K562 (cell line): ENCODE results near the gene NYAP2. TPM values are rescaled to one million over a fixed set of nuclear protein-coding genes. Genes with fewer than 3 reads are reported as not detected.

Source experiments
- ATAC-seq: fragments of 200-7000 bp; cut with Tn5 transposase; 3 replicates; pipeline ENCODE4 v1.9.1; 2020; ENCODE audit warnings: moderate library complexity
- BruUV-seq: library from RNA; stranded (reverse); fragments of 400-500 nt; replicated peaks from 2 replicates; lab custom pipeline; 2021; lab: Mats Ljungman, UMichigan
- CTCF ChIA-PET: fragments of 300-600 bp; formaldehyde crosslinking; extraction: SDS; loops from one replicate; lab custom pipeline; 2021; ENCODE audit warnings: low intra/inter-chr PET ratio; lab: Yijun Ruan, JAX
- POLR2A ChIA-PET: fragments of 300-600, 350-650 bp; sonication (Branson Sonifier 250); formaldehyde crosslinking; extraction: SDS; loops from one replicate; lab custom pipeline; 2021; ENCODE audit warnings: antibody characterized with exemption, inconsistent platforms; lab: Yijun Ruan, JAX
- DNase-seq, 4 experiments: peaks; one replicate each; pipeline versions ENCODE4 v3.0.0 to v3.0.0-alpha.2; 2011 to 2018; ENCODE audit warnings: low spot score in 3 of 4, mixed read lengths in 3 of 4; ENCODE audit errors: extremely low read depth in 1 of 4
- FAIRE-seq: peaks from 2 replicates; lab custom pipeline; 2011; peaks lifted over from hg19 to GRCh38; lab: Jason Lieb, UNC
- H2AFZ ChIP-seq: 2 replicates; pipeline ENCODE4 v1.6.0; 2011; ENCODE audit warnings: low read depth, low read length, control low read depth, inconsistent platforms
- H3K27ac ChIP-seq: fragments of 200-600 bp; 3 replicates; pipeline ENCODE4 v1.8.0; 2011; ENCODE audit warnings: low read depth, mild to moderate bottlenecking, control low read depth, inconsistent platforms, low read length, moderate library complexity, mixed read lengths; ENCODE audit errors: extremely low read depth
- H3K27me3 ChIP-seq, 2 experiments: fragments of 300-600 bp in 1 of 2; 2 replicates in 1 of 2; 3 replicates in 1 of 2; pipeline versions ENCODE4 v1.6.0 to v1.8.0; 2011; ENCODE audit warnings: inconsistent platforms in 2 of 2, low read length in 2 of 2, mild to moderate bottlenecking in 1 of 2, mixed read lengths in 1 of 2, moderate library complexity in 1 of 2; ENCODE audit not compliant: control insufficient read depth in 2 of 2, insufficient read depth in 2 of 2
- H3K36me3 ChIP-seq: fragments of 300-600 bp; 3 replicates; pipeline ENCODE4 v1.8.0; 2011; ENCODE audit warnings: mild to moderate bottlenecking, low read length, inconsistent platforms; ENCODE audit not compliant: control insufficient read depth, insufficient read depth
- H3K4me1 ChIP-seq, 2 experiments: fragments of 200-600 bp in 1 of 2; replicated peaks in 1 of 2; 2 replicates in 1 of 2; 3 replicates in 1 of 2; pipeline versions ENCODE4 v1.5.1 to v1.8.0; 2011; ENCODE audit warnings: inconsistent platforms in 2 of 2, low read length in 2 of 2, mild to moderate bottlenecking in 1 of 2, mixed read lengths in 1 of 2, moderate library complexity in 1 of 2; ENCODE audit not compliant: control insufficient read depth in 2 of 2, insufficient read depth in 2 of 2
- H3K4me2 ChIP-seq: 2 replicates; pipeline ENCODE4 v1.6.1; 2011; ENCODE audit warnings: low read length, control low read depth, inconsistent platforms, mixed read lengths; ENCODE audit not compliant: insufficient read depth
- H3K4me3 ChIP-seq: fragments of 200-600 bp; sonication (generic), shearing (Covaris generic); 2 replicates; pipeline ENCODE4 v1.5.1; 2016; ENCODE audit warnings: control low read depth, inconsistent platforms
- H3K79me2 ChIP-seq: fragments of 200-600 bp; 3 replicates; pipeline ENCODE4 v1.8.0; 2011; ENCODE audit warnings: low read length, inconsistent platforms; ENCODE audit not compliant: control insufficient read depth, insufficient read depth
- H3K9ac ChIP-seq, 2 experiments: 2 replicates each; pipeline versions ENCODE4 v1.6.0 to v1.6.1; 2011; ENCODE audit warnings: low read depth in 2 of 2, low read length in 2 of 2, control low read depth in 1 of 2, inconsistent platforms in 1 of 2, mild to moderate bottlenecking in 1 of 2, mixed read lengths in 1 of 2; ENCODE audit not compliant: insufficient read depth in 1 of 2
- H3K9me1 ChIP-seq: one replicate; pipeline ENCODE4 v1.6.0; 2011; ENCODE audit warnings: inconsistent platforms, mild to moderate bottlenecking, low read length, moderate library complexity; ENCODE audit not compliant: control insufficient read depth, insufficient read depth
- H3K9me3 ChIP-seq: replicated peaks from 2 replicates; pipeline ENCODE4 v1.5.1; 2011; ENCODE audit warnings: low read depth, low read length, inconsistent platforms; ENCODE audit not compliant: control insufficient read depth, insufficient read depth
- H4K20me1 ChIP-seq: replicated peaks from 2 replicates; pipeline ENCODE4 v1.6.1; 2011; ENCODE audit warnings: low read length, inconsistent platforms, mixed read lengths; ENCODE audit not compliant: control insufficient read depth, insufficient read depth
- BRF1 ChIP-seq: IDR thresholded peaks from 3 replicates; pipeline ENCODE4 v1.6.1; 2011; ENCODE audit warnings: borderline replicate concordance, mild to moderate bottlenecking; ENCODE audit not compliant: insufficient read length; ENCODE audit errors: extremely low read depth
- CEBPB ChIP-seq: fragments of 450-650 bp; IDR thresholded peaks from 2 replicates; pipeline ENCODE4 v1.6.1; 2016; ENCODE audit warnings: missing genetic modification characterization, missing compliant biosample characterization
- DACH1 ChIP-seq: fragments of 450-650 bp; IDR thresholded peaks from 2 replicates; pipeline ENCODE4 v1.6.1; 2018; ENCODE audit not compliant: partially characterized antibody
- DLX4 ChIP-seq: fragments of 250-450 bp; sonication (Bioruptor Pico); IDR thresholded peaks from 2 replicates; pipeline ENCODE4 v1.6.1; 2021; ENCODE audit warnings: mild to moderate bottlenecking
- ETV6 ChIP-seq, 3 experiments: fragments of 150-350 bp in 1 of 3; sonication (generic) in 1 of 3; formaldehyde crosslinking in 1 of 3; IDR thresholded peaks; 2 replicates each; pipeline versions ENCODE4 v1.6.1 to v1.8.0; 2014 to 2022; ENCODE audit warnings: borderline replicate concordance in 2 of 3, low read depth in 2 of 3, antibody characterized with exemption in 1 of 3, low read length in 1 of 3, mild to moderate bottlenecking in 1 of 3, missing genetic modification reagents in 1 of 3
- GTF2A2 ChIP-seq: IDR thresholded peaks from 2 replicates; pipeline ENCODE4 v1.6.1; 2016; ENCODE audit warnings: mild to moderate bottlenecking, missing genetic modification characterization, missing compliant biosample characterization
- HLTF ChIP-seq: fragments of 450-650 bp; IDR thresholded peaks from 2 replicates; pipeline ENCODE4 v1.6.1; 2016
- HMGXB4 ChIP-seq: sonication (generic); formaldehyde crosslinking; IDR thresholded peaks from 2 replicates; pipeline ENCODE4 v1.8.1; 2023; ENCODE audit warnings: mild to moderate bottlenecking, missing genetic modification reagents
- IFI16 ChIP-seq: fragments of 250-450 bp; sonication (Bioruptor Pico); IDR thresholded peaks from 2 replicates; pipeline ENCODE4 v2.1.2; 2022; ENCODE audit warnings: mild to moderate bottlenecking, inconsistent platforms
- ILF3 ChIP-seq: fragments of 450-650 bp; IDR thresholded peaks from 2 replicates; pipeline ENCODE4 v1.6.1; 2018; ENCODE audit warnings: antibody characterized with exemption, mild to moderate bottlenecking, moderate library complexity, borderline replicate concordance
- JUNB ChIP-seq: fragments of 450-650 bp; formaldehyde crosslinking; conservative IDR thresholded peaks from 2 replicates; pipeline ENCODE4 v1.4.0; 2020; ENCODE audit warnings: mild to moderate bottlenecking
- NBN ChIP-seq: fragments of 450-650 bp; IDR thresholded peaks from 2 replicates; pipeline ENCODE4 v1.6.1; 2016; ENCODE audit warnings: low read depth, mild to moderate bottlenecking
- NR4A1 ChIP-seq, 2 experiments: fragments of 250-450 bp in 1 of 2; fragments of 450-650 bp in 1 of 2; sonication (Bioruptor Pico) in 1 of 2; IDR thresholded peaks; 2 replicates each; pipeline versions ENCODE4 v1.4.0 to v1.6.1; 2016 to 2020; ENCODE audit warnings: mild to moderate bottlenecking in 2 of 2, missing compliant biosample characterization in 1 of 2, missing genetic modification characterization in 1 of 2, moderate library complexity in 1 of 2
- PHB ChIP-seq: fragments of 250-450 bp; sonication (Bioruptor Pico); IDR thresholded peaks from 2 replicates; pipeline ENCODE4 v1.5.0; 2021
- RBM14 ChIP-seq: fragments of 200-400 bp; formaldehyde crosslinking; IDR thresholded peaks from 2 replicates; pipeline ENCODE4 v1.6.1; 2018; ENCODE audit warnings: low read depth, mild to moderate bottlenecking, low read length, moderate library complexity, borderline replicate concordance; ENCODE audit not compliant: insufficient read depth
- SREBF2 ChIP-seq: sonication (generic); formaldehyde crosslinking; IDR thresholded peaks from 2 replicates; pipeline ENCODE4 v1.4.0; 2020; ENCODE audit warnings: mild to moderate bottlenecking, missing genetic modification reagents
- TFAM ChIP-seq: fragments of 250-450 bp; sonication (Bioruptor Pico); conservative IDR thresholded peaks from 2 replicates; pipeline ENCODE4 v1.5.0; 2021; ENCODE audit warnings: mild to moderate bottlenecking, moderate library complexity
- ZNF12 ChIP-seq: sonication (generic); formaldehyde crosslinking; IDR thresholded peaks from 2 replicates; pipeline ENCODE4 v1.4.0; 2020; ENCODE audit warnings: mild to moderate bottlenecking, missing genetic modification reagents
- WGBS: fragments of 100-300 bp; shearing (Covaris generic); methylation state at CpG from one replicate; pipeline ENCODE4 v1.1.6; 2016; ENCODE audit warnings: low coverage, mixed read lengths; ENCODE audit not compliant: insufficient coverage; ENCODE audit errors: missing lambda C conversion rate; 5-methylcytosine and 5-hydroxymethylcytosine counted together
- in situ Hi-C: fragments of 300-500 bp; cut with MboI; formaldehyde crosslinking; loops from 4 replicates; pipeline ENCODE4 v1.15.0; 2018; ENCODE audit warnings: inconsistent platforms, mixed read lengths
- intact Hi-C: fragments of 100-400 bp; cut with micrococcal nuclease; formaldehyde crosslinking; loops from 2 replicates; pipeline ENCODE4 v1.14.2; 2022
- polyA plus RNA-seq, 8 experiments: library from polyadenylated mRNA; depleted of rRNA in 4 of 8; stranded (reverse) in 5 of 8; unstranded in 3 of 8; fragments of >200 nt; fragmentation: Nextera tagmentation in 2 of 8; fragmentation: Illumina TruSeq in 1 of 8; extraction: Ambion mirVana in 2 of 8; extraction: Trizol in 1 of 8; gene quantifications; 2 replicates each; pipeline versions ENCODE4 v1.2.1 to v1.2.3, GENCODE V29; 2011 to 2014; ENCODE audit warnings: inconsistent platforms in 1 of 8, missing spikeins in 1 of 8
- total RNA-seq, 7 experiments: library from RNA; depleted of rRNA in 6 of 7; stranded (reverse); fragments of >200 nt in 6 of 7; fragmentation: Illumina TruSeq in 2 of 7; extraction: Trizol in 2 of 7; gene quantifications; 2 replicates each; pipeline versions ENCODE4 v1.2.1 to v1.2.3, GENCODE V29; 2011 to 2021; ENCODE audit warnings: low replicate concordance in 1 of 7

Gene NYAP2
- total and polyA plus RNA-seq, 9 of the 15 experiments (the other 6 are each of a cell fraction or from before 2014, with no cell fraction given) = 0.03 to 0.04 (median 0.04) TPM; not detected in 3

GRCh38 chr2:225488743-225489142 is 89.2 kb downstream of the NYAP2 start:
- FAIRE-seq (no peak), DNase-seq (no peak), ATAC-seq (no peak)
- BruUV-seq = no TSS peak
- H3K4me3 ChIP-seq = no peak overlapping the region
- no peaks in the 10 kb centered on the region for H3K36me3 ChIP-seq
- no peak overlapping the region for H3K9ac ChIP-seq
- TF ChIP-seq IFI16 (CRISPR knock-in tag) = no peak
- TF ChIP-seq DLX4 (CRISPR knock-in tag) = no peak
- no peak for TF ChIP-seq ILF3
- TF ChIP-seq NBN = no peak
- TF ChIP-seq JUNB (CRISPR knock-in tag) = no peak
- TF ChIP-seq TFAM (CRISPR knock-in tag) = no peak
- no peak for TF ChIP-seq DACH1
- no peak for TF ChIP-seq ETV6 (IDR thresholded peaks at IDR 0.05; ENCODE audit: borderline replicate concordance in 1 of 2, low read depth in 2 of 2, low read length in 1 of 2)
- TF ChIP-seq ETV6 (CRISPR knock-in tag; IDR thresholded peaks at IDR 0.05; ENCODE audit: borderline replicate concordance) = no peak
- TF ChIP-seq GTF2A2 (tag) = no peak
- TF ChIP-seq HLTF = no peak
- TF ChIP-seq CEBPB (tag) = no peak
- TF ChIP-seq NR4A1 (CRISPR knock-in tag; IDR thresholded peaks at IDR 0.05) = no peak
- no peak for TF ChIP-seq NR4A1 (tag; IDR thresholded peaks at IDR 0.05)
- no peak for TF ChIP-seq PHB (CRISPR knock-in tag)
- no peak for TF ChIP-seq RBM14
- TF ChIP-seq ZNF12 = no peak
- TF ChIP-seq HMGXB4 (CRISPR knock-in tag) = no peak
- no peak for TF ChIP-seq SREBF2
- no peak for TF ChIP-seq BRF1
- no peak overlapping the region for H3K4me2 ChIP-seq
- H3K9me1 ChIP-seq = no peaks in the 10 kb centered on the region
- ChIA-PET POLR2A (no interaction called here), CTCF (no interaction called here)
- in situ Hi-C loops = no loop called here
- H3K9me3 ChIP-seq = no peaks in the 10 kb centered on the region
- intact Hi-C loops = no loop called here
- no peak overlapping the region for H2AFZ ChIP-seq
- no peaks in the 10 kb centered on the region for H3K27me3 ChIP-seq
- H3K4me1 ChIP-seq = no peaks in the 10 kb centered on the region; a peak in 1 of 5 replicates
- WGBS = 27% methylated on average over 2 of the region's 2 CpGs
- no peaks in the 10 kb centered on the region for H4K20me1 ChIP-seq
- no peaks in the 10 kb centered on the region for H3K79me2 ChIP-seq
- H3K27ac ChIP-seq = no peak overlapping the region
